GM12891 (cell line): ENCODE measurements around the gene HOXA1.

Experiments
- PAX5 ChIP-seq: IDR thresholded peaks from 2 replicates; pipeline ENCODE4 v1.6.1; 2011; ENCODE audit warnings: low read length, moderate library complexity, mild to moderate bottlenecking; ENCODE audit not compliant: insufficient read depth, severe bottlenecking
- POLR2A ChIP-seq: IDR thresholded peaks from 2 replicates; pipeline ENCODE4 v1.6.1; 2011; ENCODE audit warnings: low read depth, low read length, control low read depth
- POLR2AphosphoS5 ChIP-seq: IDR thresholded peaks from 2 replicates; pipeline ENCODE4 v1.6.1; 2011; ENCODE audit warnings: low read depth, low read length, control low read depth
- SPI1 ChIP-seq: IDR thresholded peaks from 2 replicates; pipeline ENCODE4 v1.6.1; 2011; ENCODE audit warnings: low read depth, low read length, control low read depth
- TAF1 ChIP-seq: IDR thresholded peaks from 2 replicates; pipeline ENCODE4 v1.6.1; 2011; ENCODE audit warnings: low read depth, low read length, control low read depth

DNA sequence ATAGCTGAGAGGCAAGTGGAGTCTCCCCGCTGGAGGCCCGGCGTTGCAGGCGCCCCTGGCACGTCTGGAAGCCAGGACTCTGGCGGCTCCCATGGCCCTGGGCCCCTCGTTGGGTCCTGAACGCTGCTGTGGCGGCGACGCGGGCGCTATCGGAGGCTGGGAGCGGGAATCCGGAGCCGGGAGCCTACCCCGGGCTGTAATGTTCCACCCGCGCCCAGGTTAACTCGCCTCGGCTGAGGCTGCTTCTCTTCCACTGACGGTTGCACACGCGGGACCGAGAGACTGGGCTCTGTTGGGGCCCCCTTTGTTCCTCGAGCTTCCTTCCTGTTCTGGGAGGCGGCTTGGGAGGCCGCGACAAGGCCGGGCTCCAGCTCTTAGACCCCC lies 49.0 kb upstream of the HOXA1 start:
- no peak for TF ChIP-seq POLR2AphosphoS5
- TF ChIP-seq TAF1: no peak
- no peak for TF ChIP-seq POLR2A
- no peak for TF ChIP-seq SPI1
- TF ChIP-seq PAX5: no peak
